ENCODE results near the gene PDCL2.

The PDCL2 gene

GRCh38 chr4:55538531-55538930 is 53.5 kb downstream of the PDCL2 start:
- H3K9me3 Mint-ChIP-seq: peaks cover 4% of the 10 kb centered on the region
- H3K27ac Mint-ChIP-seq: no peak overlapping the region
- no peaks in the 10 kb centered on the region for H3K27me3 Mint-ChIP-seq
- no peak for DNase-seq
- H3K4me1 Mint-ChIP-seq (ENCODE audit: low read depth): peaks cover 37% of the 10 kb centered on the region
- H3K36me3 Mint-ChIP-seq (ENCODE audit: low read depth): peaks cover 26% of the 10 kb centered on the region
- H3K4me3 Mint-ChIP-seq: no peak overlapping the region

DNA sequence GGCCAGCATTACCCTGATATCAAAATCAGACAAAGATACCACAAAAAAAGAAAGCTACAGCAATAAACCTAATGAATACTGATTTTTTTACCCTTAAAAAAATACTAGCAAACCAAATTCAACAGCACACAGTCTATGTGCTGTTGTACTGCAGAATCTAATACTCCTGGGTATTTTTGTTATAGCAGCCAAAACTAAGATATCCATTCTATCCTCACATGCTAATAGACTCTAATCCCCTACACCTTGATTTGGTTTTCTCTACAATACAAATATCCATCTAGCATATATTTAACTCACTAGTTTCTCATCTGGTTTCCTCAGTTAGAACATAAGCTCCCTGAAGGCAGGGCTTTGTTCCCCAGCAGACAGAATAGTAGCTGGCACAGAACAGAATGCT is 57.7 kb downstream of the PDCL2 start:
- peaks cover 58% of the 10 kb centered on the region for H3K36me3 Mint-ChIP-seq (ENCODE audit: low read depth)
- peaks cover 17% of the 10 kb centered on the region for H3K4me1 Mint-ChIP-seq (ENCODE audit: low read depth)
- no peak overlapping the region for H3K4me3 Mint-ChIP-seq
- DNase-seq: no peak
- H3K27ac Mint-ChIP-seq: no peak overlapping the region
- no peaks in the 10 kb centered on the region for H3K27me3 Mint-ChIP-seq
- H3K9me3 Mint-ChIP-seq: peaks cover 17% of the 10 kb centered on the region

- H3K27me3 Mint-ChIP-seq: no peaks in the 10 kb centered on the region
- H3K27ac Mint-ChIP-seq: no peak overlapping the region
- peaks cover 11% of the 10 kb centered on the region for H3K4me1 Mint-ChIP-seq (ENCODE audit: low read depth)
- DNase-seq: no peak
- H3K4me3 Mint-ChIP-seq: no peak overlapping the region
- H3K36me3 Mint-ChIP-seq (ENCODE audit: low read depth): peaks cover 63% of the 10 kb centered on the region
- H3K9me3 Mint-ChIP-seq: peaks cover 17% of the 10 kb centered on the region
Observed at GRCh38 chr4:55530691-55531090, 61.4 kb downstream of the PDCL2 start.

DNA sequence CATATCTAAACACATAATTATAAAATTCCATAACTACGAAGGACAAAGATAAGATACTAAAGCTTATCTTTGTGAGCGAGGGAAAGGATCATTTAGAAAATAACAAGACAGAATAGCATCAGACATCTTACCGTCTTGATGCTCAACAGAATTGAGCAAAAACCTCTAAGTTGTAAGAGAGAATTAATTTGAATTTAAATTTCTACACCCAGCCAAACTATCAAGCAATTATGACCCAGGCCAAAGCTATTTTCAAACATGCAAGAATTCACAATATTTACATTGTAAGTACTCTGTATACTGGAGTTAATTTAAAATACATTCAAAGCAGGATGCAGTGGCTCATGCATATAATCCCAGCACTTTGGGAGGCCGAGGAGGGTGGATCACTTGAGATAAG is 61.9 kb downstream of the PDCL2 start:
- Mint-ChIP-seq H3K9me3 (peaks cover 17% of the 10 kb centered on the region), H3K36me3 (ENCODE audit: low read depth) (peaks cover 63% of the 10 kb centered on the region), H3K27me3 (no peaks in the 10 kb centered on the region), H3K27ac (no peak overlapping the region), H3K4me1 (ENCODE audit: low read depth) (peaks cover 11% of the 10 kb centered on the region), H3K4me3 (no peak overlapping the region)
- DNase-seq: no peak

- no peak for DNase-seq
- peaks cover 13% of the 10 kb centered on the region for H3K9me3 Mint-ChIP-seq
- peaks cover 51% of the 10 kb centered on the region for H3K36me3 Mint-ChIP-seq (ENCODE audit: low read depth)
- H3K27me3 Mint-ChIP-seq: no peaks in the 10 kb centered on the region
- H3K4me3 Mint-ChIP-seq: no peak overlapping the region
- H3K27ac Mint-ChIP-seq: no peak overlapping the region
- H3K4me1 Mint-ChIP-seq (ENCODE audit: low read depth): peaks cover 17% of the 10 kb centered on the region
Observed at GRCh38 chr4:55528491-55528890, 63.6 kb downstream of the PDCL2 start.

GRCh38 chr4:55524844-55525571 is 67.0 kb downstream of the PDCL2 start:
- H3K4me1 Mint-ChIP-seq (ENCODE audit: low read depth): peaks cover 20% of the 10 kb centered on the region
- no peaks in the 10 kb centered on the region for H3K27me3 Mint-ChIP-seq
- H3K36me3 Mint-ChIP-seq (ENCODE audit: low read depth): peaks cover 27% of the 10 kb centered on the region
- H3K9me3 Mint-ChIP-seq: peaks cover 5% of the 10 kb centered on the region
- no peak overlapping the region for H3K4me3 Mint-ChIP-seq
- no peak for DNase-seq
- no peak overlapping the region for H3K27ac Mint-ChIP-seq

DNA sequence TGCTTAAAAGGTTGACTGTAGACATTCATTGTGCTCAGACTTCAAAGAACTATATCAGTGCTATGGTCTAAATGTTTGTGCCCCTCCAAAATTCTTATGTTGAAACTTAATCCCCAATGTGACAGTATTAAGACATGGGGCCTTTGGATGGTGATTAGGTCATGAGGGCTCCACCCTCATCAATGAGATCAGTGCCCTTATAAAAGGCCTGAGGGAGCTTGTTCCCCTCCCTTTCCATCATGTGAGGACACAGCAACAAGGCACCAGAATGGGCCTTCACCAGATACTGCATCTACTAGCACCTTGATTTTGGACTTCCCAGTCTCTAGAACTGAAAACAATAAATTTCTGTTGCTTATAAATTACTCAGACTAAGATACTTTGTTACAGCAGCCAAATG is 73.6 kb downstream of the PDCL2 start:
- Mint-ChIP-seq H3K4me3 (no peak overlapping the region), H3K36me3 (ENCODE audit: low read depth) (peaks cover 12% of the 10 kb centered on the region), H3K27me3 (no peaks in the 10 kb centered on the region), H3K27ac (no peak overlapping the region), H3K9me3 (no peaks in the 10 kb centered on the region), H3K4me1 (ENCODE audit: low read depth) (peaks cover 11% of the 10 kb centered on the region)
- no peak for DNase-seq

GRCh38 chr4:55517526-55518229 is 74.4 kb downstream of the PDCL2 start:
- H3K4me3 Mint-ChIP-seq: no peak overlapping the region
- H3K4me1 Mint-ChIP-seq (ENCODE audit: low read depth): peaks cover 9% of the 10 kb centered on the region
- H3K27me3 Mint-ChIP-seq: no peaks in the 10 kb centered on the region

GRCh38 chr4:55512922-55513571 is 79.0 kb downstream of the PDCL2 start:
- H3K4me3 Mint-ChIP-seq: no peak overlapping the region

More at GRCh38 chr4:55517526-55518229, 74.4 kb downstream of the PDCL2 start:
- Mint-ChIP-seq H3K9me3 (peaks cover 3% of the 10 kb centered on the region), H3K27ac (no peak overlapping the region), H3K36me3 (ENCODE audit: low read depth) (peaks cover 11% of the 10 kb centered on the region)
- DNase-seq: no peak

GRCh38 chr4:55512077-55512476 is 80.0 kb downstream of the PDCL2 start:
- H3K4me1 Mint-ChIP-seq (ENCODE audit: low read depth): peaks cover 17% of the 10 kb centered on the region
- H3K4me3 Mint-ChIP-seq: no peak overlapping the region
- DNase-seq: no peak
- no peak overlapping the region for H3K27ac Mint-ChIP-seq
- H3K27me3 Mint-ChIP-seq: no peaks in the 10 kb centered on the region
- H3K36me3 Mint-ChIP-seq (ENCODE audit: low read depth): peaks cover 27% of the 10 kb centered on the region
- H3K9me3 Mint-ChIP-seq: peaks cover 6% of the 10 kb centered on the region

More at GRCh38 chr4:55512922-55513571, 79.0 kb downstream of the PDCL2 start:
- Mint-ChIP-seq H3K9me3 (peaks cover 6% of the 10 kb centered on the region), H3K4me1 (ENCODE audit: low read depth) (peaks cover 23% of the 10 kb centered on the region), H3K36me3 (ENCODE audit: low read depth) (peaks cover 21% of the 10 kb centered on the region), H3K27me3 (no peaks in the 10 kb centered on the region), H3K27ac (no peak overlapping the region)
- DNase-seq: no peak

GRCh38 chr4:55510685-55511084 is 81.4 kb downstream of the PDCL2 start:
- Mint-ChIP-seq H3K9me3 (peaks cover 6% of the 10 kb centered on the region), H3K27ac (no peak overlapping the region), H3K4me1 (ENCODE audit: low read depth) (peaks cover 17% of the 10 kb centered on the region), H3K27me3 (no peaks in the 10 kb centered on the region), H3K4me3 (no peak overlapping the region), H3K36me3 (ENCODE audit: low read depth) (peaks cover 35% of the 10 kb centered on the region)
- DNase-seq: no peak

GRCh38 chr4:55509266-55509665 is 82.8 kb downstream of the PDCL2 start:
- H3K4me3 Mint-ChIP-seq: no peak overlapping the region
- H3K36me3 Mint-ChIP-seq (ENCODE audit: low read depth): peaks cover 38% of the 10 kb centered on the region
- H3K4me1 Mint-ChIP-seq (ENCODE audit: low read depth): peaks cover 17% of the 10 kb centered on the region
- peaks cover 6% of the 10 kb centered on the region for H3K9me3 Mint-ChIP-seq
- no peak for DNase-seq
- H3K27me3 Mint-ChIP-seq: no peaks in the 10 kb centered on the region
- no peak overlapping the region for H3K27ac Mint-ChIP-seq

- Mint-ChIP-seq H3K4me1 (ENCODE audit: low read depth) (peaks cover 25% of the 10 kb centered on the region), H3K27ac (no peak overlapping the region), H3K9me3 (peaks cover 4% of the 10 kb centered on the region), H3K36me3 (ENCODE audit: low read depth) (peaks cover 47% of the 10 kb centered on the region), H3K4me3 (no peak overlapping the region), H3K27me3 (no peaks in the 10 kb centered on the region)
- DNase-seq: no peak
Observed at GRCh38 chr4:55507612-55508011, 84.4 kb downstream of the PDCL2 start.

Measured in activated T-cell treated with anti-CD3 and anti-CD28 coated beads, Interleukin-2, amount 50 U/mL, for 24 hours (primary cell).